ENCODE results near the gene THOC7.

THOC7 gene

DNA sequence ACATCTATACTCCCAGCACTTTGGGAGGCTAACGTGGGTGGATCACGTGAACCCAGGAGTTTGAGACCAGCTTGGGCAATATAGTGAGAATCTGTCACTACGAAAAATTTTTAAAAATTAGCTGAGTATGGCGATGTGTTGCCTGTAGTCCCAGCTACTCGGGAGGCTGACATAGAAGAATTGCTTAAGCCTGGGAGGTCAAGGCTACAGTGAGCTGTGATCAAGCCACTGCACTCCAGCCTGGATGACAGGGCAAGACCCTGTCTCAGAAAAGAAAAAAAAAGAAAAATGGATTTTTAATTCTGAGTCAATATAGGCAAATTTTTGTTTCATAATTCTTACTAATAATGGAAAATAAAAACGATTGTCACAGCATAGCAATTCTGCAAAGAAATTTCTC is 31.2 kb downstream of the THOC7 start:
- no peak for DNase-seq

DNA sequence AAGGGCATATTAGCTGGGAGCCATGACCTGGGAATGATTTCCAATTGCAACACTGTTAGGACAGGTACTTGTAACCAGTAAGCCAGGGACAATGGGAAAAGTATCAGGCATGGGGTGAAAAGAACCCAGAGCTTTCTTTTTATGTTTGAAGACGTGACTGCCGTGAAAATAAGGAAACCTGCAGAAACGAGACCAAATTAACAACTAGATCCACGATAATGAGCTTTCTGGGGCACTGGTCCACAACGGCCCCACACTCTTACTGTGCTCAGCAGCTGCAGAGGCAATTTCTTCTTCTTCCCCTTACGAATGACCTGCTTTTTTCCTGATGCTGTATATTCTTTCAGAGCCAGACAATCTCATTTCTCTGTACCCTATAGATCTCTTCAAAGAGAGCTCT is 33.1 kb downstream of the THOC7 start:
- DNase-seq, result no peak

DNA sequence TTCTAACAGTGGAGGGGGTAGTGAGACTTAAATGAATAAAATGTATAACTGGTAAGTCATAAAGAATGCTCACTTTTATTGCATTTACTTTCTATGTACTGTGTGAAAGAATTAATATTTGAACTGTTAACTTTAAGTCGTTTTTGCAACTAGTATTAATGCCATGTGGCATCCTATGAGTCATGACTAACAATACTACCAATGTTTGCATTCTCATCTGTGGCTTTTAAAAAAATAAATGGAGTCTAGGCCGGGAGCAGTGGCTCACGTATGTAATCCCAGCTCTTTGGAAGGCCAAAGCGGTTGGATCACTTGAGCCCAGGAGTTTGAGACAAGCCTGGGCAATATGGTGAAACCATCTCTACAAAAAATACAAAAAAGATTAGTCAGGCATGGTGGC is 39.3 kb downstream of the THOC7 start:
- DNase-seq, result no peak

DNA sequence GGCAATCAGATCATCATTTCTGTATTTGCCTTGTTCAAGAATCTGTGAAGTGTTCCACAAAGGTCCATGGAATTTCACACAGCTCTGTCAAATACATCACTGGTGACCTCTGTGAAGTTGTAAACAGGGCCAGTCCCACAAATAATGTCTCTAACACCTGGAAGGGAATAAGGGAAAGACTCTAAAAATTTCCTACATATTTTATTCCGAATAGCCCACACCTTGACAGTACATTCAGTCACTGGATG is 44.5 kb downstream of the THOC7 start, which contains the start of gene C3orf49:
Gene C3orf49 (plus strand): TSS at position 149 of the 248 bp plus-strand sequence. CDS start 173 bp downstream, outside the sequence.
- no peak for DNase-seq

DNA sequence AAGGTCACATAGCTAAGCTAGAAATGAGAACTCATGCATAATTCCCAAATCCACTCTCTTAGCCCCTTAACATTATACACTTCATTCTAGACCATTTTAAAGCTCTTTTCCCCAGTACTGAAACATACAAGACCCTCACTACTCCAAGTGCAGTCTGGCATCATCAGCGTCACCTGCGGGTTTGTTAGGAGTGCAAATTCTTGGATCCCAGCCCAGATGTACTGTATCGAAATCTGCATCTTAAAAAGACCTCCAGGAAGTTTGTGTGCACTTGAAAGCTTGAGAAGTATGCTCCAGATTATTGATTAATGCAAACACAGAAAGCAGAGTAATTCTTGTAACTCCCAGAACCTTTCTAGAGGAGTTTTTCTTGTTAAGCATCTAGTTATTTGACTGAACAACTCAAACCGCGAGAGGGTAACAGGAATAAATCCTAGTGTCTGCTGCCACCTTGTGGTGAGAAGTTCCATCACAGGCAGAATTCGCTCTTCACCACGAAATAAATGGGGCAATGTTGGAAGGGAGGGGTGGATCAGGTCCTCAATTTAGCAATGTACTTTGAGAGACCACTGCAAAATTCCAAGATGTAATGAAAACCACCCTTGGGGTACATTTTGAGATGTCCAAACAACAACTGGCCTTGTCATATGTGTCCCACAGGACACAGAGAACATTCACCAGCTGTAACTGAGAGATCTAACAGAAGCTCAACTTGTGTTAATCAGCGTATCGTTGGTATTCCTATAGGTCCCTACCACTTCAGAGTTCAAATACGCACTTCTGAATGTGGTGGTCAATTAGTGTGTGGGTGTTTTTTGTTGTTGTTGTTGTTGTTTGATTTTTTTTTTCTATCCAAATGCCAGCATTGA is 45.1 kb downstream of the THOC7 start:
- peak; percentile 19 to 66 for DNase-seq

DNA sequence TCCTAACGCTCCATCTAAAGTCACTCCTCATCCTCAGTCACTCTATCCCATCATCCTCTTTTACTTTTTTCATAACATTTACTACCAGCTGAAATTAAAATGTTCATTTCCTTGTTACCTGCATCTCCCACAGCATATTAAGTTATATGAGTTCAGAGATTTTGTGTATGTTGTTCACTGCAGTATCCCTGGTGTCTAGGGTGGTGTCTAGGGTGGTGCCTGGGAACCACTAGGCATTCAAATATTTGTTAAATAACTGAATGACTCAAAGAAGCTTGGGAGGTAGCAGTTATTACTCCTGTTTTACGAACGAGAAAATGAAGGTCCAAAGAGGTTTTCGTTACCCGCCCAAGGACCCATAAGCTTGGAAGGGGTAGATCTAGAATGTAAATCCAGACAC is 46.4 kb downstream of the THOC7 start:
- DNase-seq, result no peak

DNA sequence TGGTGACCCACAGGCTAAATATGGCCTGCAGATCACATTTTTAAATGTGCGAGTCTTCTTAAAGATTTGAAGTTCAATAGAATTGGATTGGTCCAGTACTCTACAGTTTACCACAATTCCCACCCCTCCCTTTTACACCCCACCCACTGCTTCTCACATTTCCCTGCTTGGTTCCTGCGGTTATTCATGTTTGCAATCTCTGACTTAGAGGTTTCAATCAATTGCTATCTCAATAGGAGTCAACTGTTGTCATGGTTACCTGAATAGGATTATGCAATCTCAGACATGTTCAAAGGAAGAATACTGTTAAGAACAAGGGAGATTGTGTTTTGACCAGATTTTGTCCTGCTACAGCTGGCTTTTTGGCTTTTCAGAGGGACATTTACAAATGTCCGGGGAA is 49.4 kb downstream of the THOC7 start:
- no peak for DNase-seq

DNA sequence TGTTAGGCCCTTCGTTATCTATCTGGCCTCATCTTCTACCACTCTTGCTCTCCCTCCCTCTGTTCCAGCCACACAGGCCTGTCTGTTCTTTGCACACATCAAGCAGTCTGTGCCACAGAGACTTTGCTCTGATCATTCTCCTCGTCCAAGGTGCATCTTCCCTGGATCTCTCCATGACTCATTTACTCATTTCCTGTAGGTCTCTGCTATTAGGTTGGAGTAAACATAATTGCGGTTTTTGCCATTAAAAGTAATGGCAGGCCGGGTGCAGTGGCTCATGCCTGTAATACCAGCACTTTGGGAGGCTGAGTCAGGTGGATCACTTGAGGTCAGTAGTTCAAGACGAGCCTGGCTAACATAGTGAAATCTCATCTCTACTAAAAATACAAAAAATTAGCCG is 54.0 kb downstream of the THOC7 start:
- DNase-seq, result no peak

DNA sequence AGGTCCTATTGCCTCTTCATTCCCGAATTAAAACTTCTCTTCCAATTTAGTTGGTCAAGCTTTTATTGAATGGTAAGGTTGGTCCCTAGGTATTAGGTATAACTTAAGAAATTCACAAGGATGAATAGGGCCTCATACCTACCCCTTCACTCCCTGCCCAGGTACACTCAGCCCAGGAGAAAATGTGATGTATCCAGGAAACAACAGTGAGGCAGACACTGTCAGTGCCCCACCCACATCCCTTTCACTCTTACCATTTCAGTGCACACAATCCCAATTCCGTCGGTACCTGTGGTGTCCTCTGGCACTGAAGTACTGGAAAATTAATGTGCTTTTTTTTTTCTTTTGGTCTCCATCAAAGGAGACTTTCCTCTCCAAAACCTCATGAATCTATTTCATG is 55.0 kb downstream of the THOC7 start:
- DNase-seq, result no peak

DNA sequence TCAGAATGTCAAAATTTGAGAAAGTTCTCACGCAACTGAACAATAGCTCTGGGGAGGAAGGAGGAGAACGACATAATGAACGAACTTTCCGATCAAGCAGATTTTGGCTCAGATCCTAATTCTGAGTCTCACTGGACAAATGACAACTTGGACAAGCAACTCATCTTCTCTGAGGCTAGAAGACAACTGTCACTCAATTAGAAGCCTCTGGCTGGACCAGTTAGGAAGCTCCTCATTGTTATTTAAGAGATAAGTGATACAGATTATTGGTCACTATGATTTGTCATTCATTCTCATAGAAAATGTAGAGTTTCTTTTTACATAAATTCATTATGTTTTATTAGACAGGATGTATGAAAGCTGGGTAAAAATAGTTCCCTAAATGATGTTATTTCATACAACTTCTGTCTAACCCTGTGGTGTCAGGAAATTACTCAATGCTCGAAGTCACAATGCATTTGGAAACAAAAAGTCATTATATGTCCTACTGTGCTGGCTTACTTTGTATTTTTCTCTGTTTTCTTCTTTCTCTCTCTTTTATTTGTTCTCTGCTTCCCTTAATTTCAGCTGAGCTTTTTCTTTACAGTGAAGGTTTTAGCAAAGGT is 55.5 kb downstream of the THOC7 start:
- no peak for DNase-seq

DNA sequence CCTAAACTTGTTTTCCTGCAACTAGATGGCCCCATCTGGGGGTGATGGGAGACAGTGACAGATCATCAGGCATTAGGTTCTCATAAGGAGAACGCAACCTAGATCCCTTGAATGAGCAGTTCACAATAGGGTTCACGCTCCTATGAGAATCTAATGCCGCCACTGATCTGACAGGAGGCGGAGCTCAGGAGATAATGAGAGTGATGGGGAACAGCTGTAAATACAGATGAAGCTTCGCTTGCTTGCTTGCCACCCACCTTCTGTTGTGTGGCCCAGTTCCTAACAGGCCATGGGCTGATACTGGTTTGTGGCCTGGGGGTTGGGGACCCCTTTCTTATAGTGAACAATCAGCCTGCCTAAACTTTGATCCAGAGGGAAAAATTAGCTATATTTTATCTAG is 59.7 kb downstream of the THOC7 start:
- DNase-seq, result no peak

DNA sequence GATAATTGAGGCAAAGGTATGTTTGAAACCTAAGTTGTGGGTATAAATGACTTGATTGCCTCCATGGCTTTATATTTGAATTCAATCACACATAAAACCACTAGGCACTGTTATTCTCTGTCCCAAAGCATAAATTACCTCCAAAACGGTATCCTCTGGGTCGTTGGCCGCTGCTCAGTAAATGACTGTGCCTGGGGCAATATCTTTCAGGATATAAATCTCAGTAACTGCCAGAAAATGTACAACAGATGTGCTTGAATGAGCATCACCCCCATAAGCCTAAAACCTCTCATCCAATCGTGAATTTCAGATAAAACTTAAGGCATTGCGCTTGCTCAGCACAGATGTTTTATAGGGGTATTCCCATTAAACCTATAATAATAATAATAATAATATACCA is 63.5 kb downstream of the THOC7 start:
- no peak for DNase-seq

DNA sequence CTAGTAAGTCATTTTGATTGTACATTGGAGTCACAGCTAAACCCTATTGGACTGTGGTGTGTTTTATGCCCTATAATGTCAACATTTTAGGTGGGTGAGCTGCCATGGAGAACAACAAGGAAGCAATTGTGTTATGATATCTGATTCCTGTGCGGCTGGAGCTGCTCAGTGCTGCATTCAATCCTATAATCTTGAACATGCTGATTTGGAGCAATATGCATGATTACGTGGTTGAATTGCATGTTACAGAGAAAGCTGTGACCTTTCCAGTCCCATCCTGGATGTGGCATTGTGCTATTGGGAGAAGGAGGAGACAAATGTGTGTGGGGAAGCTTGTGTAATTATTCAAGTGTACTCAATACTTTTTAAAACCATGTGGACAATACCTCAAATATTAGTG is 64.7 kb downstream of the THOC7 start:
- no peak for DNase-seq

DNA sequence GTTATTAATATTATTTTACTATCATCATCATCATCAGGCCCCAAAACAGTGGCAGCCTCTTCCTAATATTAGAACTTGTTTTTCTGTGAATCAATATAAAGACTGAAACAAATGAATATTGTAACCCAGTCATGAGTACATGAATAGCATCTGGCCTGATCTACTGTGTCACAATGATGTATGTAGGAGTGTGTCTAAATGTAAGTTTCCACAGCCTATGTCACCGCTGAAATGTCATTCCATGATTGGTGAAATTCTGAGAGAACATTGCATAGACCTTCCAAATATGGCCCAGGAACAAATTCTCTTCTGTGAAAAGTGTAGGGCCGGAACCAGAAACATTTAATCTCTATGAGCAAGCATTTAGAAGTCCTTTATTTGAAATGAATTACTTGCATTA is 65.1 kb downstream of the THOC7 start:
- no peak for DNase-seq

DNA sequence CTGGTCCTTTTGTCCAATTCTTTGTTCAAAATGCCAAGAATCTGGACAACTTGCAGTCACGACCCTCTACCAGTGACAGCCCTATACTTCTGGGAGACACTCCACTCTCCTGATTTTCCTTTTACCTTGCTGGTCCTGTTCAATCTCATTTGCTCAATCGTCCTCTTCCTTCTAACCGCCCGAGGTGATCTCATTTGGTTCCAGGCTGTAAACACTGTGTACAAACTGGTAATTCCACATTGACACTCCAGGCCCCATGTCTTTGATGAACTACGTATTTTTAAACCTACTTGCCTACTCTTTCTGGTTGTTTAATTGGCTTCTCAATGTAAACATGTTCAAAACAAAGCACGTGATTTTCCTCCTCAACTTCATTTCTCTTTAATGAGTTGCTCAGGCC is 68.2 kb downstream of the THOC7 start:
- no peak for DNase-seq

DNA sequence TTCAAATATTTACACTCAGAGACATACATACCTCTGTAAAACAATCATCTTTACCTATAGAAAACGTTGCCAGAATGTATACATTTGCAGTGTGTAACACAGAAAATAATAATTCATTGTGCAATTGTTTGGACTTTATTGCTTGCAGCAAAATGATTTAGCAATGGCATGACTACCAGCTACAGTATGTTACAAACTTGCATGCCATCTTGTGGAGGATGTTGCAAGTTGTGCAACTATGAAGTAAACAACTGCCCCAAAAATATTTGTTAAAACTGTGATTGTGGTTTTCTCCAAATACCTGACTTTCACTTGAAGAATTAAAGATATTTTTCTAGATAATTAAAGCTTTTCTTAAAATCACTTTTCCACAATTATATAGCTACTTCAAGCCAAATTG is 71.6 kb downstream of the THOC7 start:
- DNase-seq, result peak in 1 of 2 donors; percentile 3
